ENCODE data around the gene UBALD1.

Gene UBALD1

GRCh38 chr16:4641895-4642294 lies 27.2 kb upstream of the UBALD1 start:
- no peak overlapping the region for H3K4me3 ChIP-seq
- TF ChIP-seq, protein P1, sequence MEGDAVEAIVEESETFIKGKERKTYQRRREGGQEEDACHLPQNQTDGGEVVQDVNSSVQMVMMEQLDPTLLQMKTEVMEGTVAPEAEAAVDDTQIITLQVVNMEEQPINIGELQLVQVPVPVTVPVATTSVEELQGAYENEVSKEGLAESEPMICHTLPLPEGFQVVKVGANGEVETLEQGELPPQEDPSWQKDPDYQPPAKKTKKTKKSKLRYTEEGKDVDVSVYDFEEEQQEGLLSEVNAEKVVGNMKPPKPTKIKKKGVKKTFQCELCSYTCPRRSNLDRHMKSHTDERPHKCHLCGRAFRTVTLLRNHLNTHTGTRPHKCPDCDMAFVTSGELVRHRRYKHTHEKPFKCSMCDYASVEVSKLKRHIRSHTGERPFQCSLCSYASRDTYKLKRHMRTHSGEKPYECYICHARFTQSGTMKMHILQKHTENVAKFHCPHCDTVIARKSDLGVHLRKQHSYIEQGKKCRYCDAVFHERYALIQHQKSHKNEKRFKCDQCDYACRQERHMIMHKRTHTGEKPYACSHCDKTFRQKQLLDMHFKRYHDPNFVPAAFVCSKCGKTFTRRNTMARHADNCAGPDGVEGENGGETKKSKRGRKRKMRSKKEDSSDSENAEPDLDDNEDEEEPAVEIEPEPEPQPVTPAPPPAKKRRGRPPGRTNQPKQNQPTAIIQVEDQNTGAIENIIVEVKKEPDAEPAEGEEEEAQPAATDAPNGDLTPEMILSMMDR (IDR thresholded peaks at IDR 0.05) = no peak
- no peak overlapping the region for H3K27ac ChIP-seq
- DNase-seq (ENCODE audit: low spot score) = no peak

GRCh38 chr16:4641306-4641687 lies 26.6 kb upstream of the UBALD1 start:
- TF ChIP-seq, protein P1 (IDR thresholded peaks at IDR 0.05) = no peak
- DNase-seq (ENCODE audit: low spot score) = no peak
- Histone ChIP-seq H3K27ac (no peak overlapping the region), H3K4me3 (no peak overlapping the region)

DNA sequence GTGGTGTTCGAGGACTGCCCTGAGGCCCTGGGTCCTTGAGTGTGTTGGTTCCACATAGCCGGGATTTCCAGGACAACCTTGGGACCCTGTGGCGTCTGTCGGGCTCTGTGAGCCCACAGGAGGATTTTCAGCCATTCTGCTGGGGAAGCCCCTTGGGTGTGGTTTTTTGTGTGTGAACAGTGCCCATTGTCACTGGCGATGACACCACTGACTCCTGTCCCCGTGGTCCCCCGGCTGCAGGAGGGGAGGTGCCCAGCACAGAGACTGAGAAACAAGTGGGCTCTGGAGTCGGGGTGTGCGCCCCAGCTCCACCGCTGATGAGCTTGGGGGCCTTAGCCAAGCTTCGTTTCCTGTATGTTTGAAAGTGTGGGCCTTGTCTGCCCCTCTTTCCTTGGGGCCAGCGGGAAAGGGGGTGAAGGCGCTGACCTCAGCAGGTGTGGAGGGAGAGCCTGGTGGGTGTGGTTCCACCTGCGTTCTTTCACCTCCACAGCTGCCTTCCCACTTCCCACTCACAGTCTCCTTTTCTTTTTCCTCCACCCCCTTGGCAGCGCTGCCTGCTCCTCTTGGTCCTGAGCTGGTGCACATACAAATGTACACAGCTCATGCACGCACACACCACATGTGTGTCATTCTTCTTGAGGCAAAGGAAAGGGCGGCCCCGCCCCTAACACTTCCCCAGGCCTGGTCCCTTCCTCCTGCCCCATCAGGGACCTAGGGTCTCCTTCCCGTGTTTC lies 26.1 kb upstream of the UBALD1 start:
- Histone ChIP-seq H3K27ac (no peak overlapping the region), H3K4me3 (no peak overlapping the region)
- TF ChIP-seq, protein P1 (IDR thresholded peaks at IDR 0.05) = no peak
- DNase-seq (ENCODE audit: low spot score) = no peak

DNA sequence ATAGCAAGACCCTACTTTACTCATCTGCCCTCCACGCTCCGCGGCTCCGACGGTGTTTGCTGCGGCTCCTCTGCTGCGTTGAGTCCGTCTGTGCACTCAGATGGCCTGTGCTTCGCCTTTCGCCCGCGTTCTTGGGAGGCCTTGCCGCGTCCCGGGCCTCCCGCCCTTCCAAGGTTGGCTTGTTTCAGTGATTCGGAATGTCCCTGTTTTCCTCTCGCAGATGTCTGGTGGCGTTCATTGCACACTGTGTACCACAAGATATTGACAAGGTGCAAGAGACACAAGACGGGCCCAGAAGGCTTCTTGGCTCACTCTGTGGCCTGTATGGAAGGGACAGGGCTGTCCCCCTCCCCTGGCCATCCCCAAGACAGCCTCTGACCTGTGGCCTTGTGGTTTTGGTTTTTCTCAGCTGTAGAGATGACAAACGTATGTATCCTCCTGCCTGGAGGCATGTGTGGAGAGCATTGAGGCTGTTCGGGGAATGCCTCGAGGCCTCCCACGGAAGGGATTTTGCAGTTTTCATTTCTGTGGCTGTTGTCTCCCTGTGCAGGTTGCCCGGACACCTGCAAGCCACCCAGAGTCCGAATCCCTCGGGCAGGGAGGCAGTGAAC lies 25.3 kb upstream of the UBALD1 start:
- H3K27ac ChIP-seq = no peak overlapping the region
- DNase-seq (ENCODE audit: low spot score) = no peak
- no peak overlapping the region for H3K4me3 ChIP-seq
- TF ChIP-seq, protein P1 (IDR thresholded peaks at IDR 0.05) = no peak

DNA sequence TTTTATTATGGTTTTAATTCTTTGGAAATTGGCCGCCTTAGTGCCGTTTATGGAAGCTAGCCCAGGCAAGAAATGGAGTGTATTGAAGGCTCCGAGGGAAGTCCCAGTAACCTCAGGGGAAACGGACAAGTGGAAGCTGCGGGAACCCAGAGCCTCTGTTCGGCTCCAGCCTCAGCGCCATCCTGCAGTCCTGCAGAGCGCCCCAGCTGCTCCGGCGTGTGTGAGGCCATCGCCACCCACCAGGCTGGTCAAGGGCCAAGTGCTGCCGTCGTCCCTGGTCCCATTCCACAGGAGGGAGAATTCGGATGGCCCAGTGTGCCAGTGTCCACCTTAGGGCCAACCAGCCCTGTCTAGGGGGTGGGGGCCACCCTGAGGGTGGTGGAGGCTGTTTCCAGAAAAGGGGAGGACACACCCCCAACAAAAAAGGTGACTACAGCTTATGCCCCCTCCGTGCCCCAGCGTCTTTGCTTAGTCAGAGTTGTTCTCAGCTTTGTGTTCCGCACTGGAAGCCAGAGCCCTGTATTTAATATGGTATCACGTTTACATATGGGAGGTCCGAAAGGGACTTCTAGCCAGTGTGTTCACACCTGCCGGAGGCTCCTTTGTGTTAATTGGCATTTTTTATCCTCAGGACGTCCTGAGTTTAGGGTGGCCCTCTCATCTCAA lies 22.9 kb upstream of the UBALD1 start:
- TF ChIP-seq, protein P1 (IDR thresholded peaks at IDR 0.05) = no peak
- DNase-seq (ENCODE audit: low spot score) = no peak
- Histone ChIP-seq H3K27ac (no peak overlapping the region), H3K4me3 (no peak overlapping the region)

- H3K27ac ChIP-seq = no peak overlapping the region
- TF ChIP-seq, protein P1 (IDR thresholded peaks at IDR 0.05) = no peak
- DNase-seq (ENCODE audit: low spot score) = no peak
These were observed 21.5 kb upstream of the UBALD1 start for GRCh38 chr16:4636196-4636595.

More at GRCh38 chr16:4636196-4636595, 21.5 kb upstream of the UBALD1 start:
- no peak overlapping the region for H3K4me3 ChIP-seq

Measured in coronary artery (tissue), 2 donors.